ENCODE data around the gene RETREG3.

RETREG3 gene

GRCh38 chr17:42568341-42569111, 40.6 kb downstream of the RETREG3 start:
- DNase-seq (ENCODE audit: low read depth), result no peak
- TF ChIP-seq CTCF (IDR thresholded peaks at IDR 0.05; ENCODE audit: insufficient read depth, low read depth, low read length, missing control alignments), result no peak
- H3K4me3 ChIP-seq (ENCODE audit: low read depth, low read length), result no peak overlapping the region; the same call in 1 of the 2 replicates

- peak; percentile 6 for TF ChIP-seq CTCF (IDR thresholded peaks at IDR 0.05; ENCODE audit: insufficient read depth, low read depth, low read length, missing control alignments)
- peak within 1 kb of the TSS; percentile 87 for H3K4me3 ChIP-seq (ENCODE audit: low read depth, low read length)
- DNase-seq (ENCODE audit: low read depth), result peak; percentile 96
Measured at GRCh38 chr17:42566883-42567573, 42.1 kb downstream of the RETREG3 start, which contains the start of gene MLX. Gene MLX, plus strand, starts transcription at chr17:42567100. Its CDS starts 25 bp downstream, at chr17:42567125.

GRCh38 chr17:42566215-42566882, 42.8 kb downstream of the RETREG3 start:
- DNase-seq (ENCODE audit: low read depth), result no peak
- peak overlapping the region; percentile 87 for H3K4me3 ChIP-seq (ENCODE audit: low read depth, low read length)
- no peak for TF ChIP-seq CTCF (IDR thresholded peaks at IDR 0.05; ENCODE audit: insufficient read depth, low read depth, low read length, missing control alignments)

GRCh38 chr17:42565523-42566214, 43.5 kb downstream of the RETREG3 start:
- no peak overlapping the region for H3K4me3 ChIP-seq (ENCODE audit: low read depth, low read length)
- DNase-seq (ENCODE audit: low read depth), result no peak
- TF ChIP-seq CTCF (IDR thresholded peaks at IDR 0.05; ENCODE audit: insufficient read depth, low read depth, low read length, missing control alignments), result no peak

GRCh38 chr17:42564815-42565522, 44.2 kb downstream of the RETREG3 start:
- no peak for TF ChIP-seq CTCF (IDR thresholded peaks at IDR 0.05; ENCODE audit: insufficient read depth, low read depth, low read length, missing control alignments)
- DNase-seq (ENCODE audit: low read depth), result no peak
- H3K4me3 ChIP-seq (ENCODE audit: low read depth, low read length), result no peak overlapping the region

GRCh38 chr17:42563950-42564349, 45.2 kb downstream of the RETREG3 start:
- H3K4me3 ChIP-seq (ENCODE audit: low read depth, low read length), result no peak overlapping the region; the same call in 1 of the 2 replicates
- TF ChIP-seq CTCF (IDR thresholded peaks at IDR 0.05; ENCODE audit: insufficient read depth, low read depth, low read length, missing control alignments), result no peak
- DNase-seq (ENCODE audit: low read depth), result no peak
